K562 (cell line): Measurements from ENCODE around the gene ZNF197. TPM values are rescaled to one million over a fixed set of nuclear protein-coding genes. Genes with fewer than 3 reads are reported as not detected.

Experiments
- ADNP ChIP-seq: fragments of 200-800 bp; sonication (Bioruptor generic); IDR thresholded peaks from 2 replicates; pipeline ENCODE4 v1.6.1; 2016; ENCODE audit warnings: missing genetic modification characterization, missing compliant biosample characterization
- CHD7 ChIP-seq: fragments of 200-600 bp; sonication (generic); IDR thresholded peaks from one replicate; pipeline ENCODE4 v1.6.1; 2012; ENCODE audit warnings: mild to moderate bottlenecking, low read depth, low read length, inconsistent platforms
- COPS2 ChIP-seq: fragments of 450-650 bp; conservative IDR thresholded peaks from 2 replicates; pipeline ENCODE4 v1.6.1; 2016; ENCODE audit warnings: mild to moderate bottlenecking, moderate library complexity
- FOXK1 ChIP-seq: sonication (generic); formaldehyde crosslinking; IDR thresholded peaks from 2 replicates; pipeline ENCODE4 v1.8.0; 2022; ENCODE audit warnings: missing genetic modification reagents, mild to moderate bottlenecking, borderline replicate concordance
- GTF2E2 ChIP-seq: fragments of 200-800 bp; sonication (Bioruptor generic); IDR thresholded peaks from 2 replicates; pipeline ENCODE4 v1.6.1; 2016; ENCODE audit warnings: missing genetic modification characterization, missing compliant biosample characterization
- HNRNPLL ChIP-seq: fragments of 200-400 bp; formaldehyde crosslinking; IDR thresholded peaks from 2 replicates; pipeline ENCODE4 v1.6.1; 2017; ENCODE audit warnings: low read length, low read depth, mild to moderate bottlenecking; ENCODE audit not compliant: poor library complexity, severe bottlenecking
- KDM4B ChIP-seq, 2 experiments: fragments of 450-650 bp in 1 of 2; sonication (generic) in 1 of 2; IDR thresholded peaks; 2 replicates each; pipeline ENCODE4 v1.6.1; 2016 to 2017; ENCODE audit warnings: borderline replicate concordance in 2 of 2, antibody characterized with exemption in 1 of 2, low read depth in 1 of 2, mild to moderate bottlenecking in 1 of 2
- SNRNP70 ChIP-seq: fragments of 200-400 bp; formaldehyde crosslinking; optimal IDR thresholded peaks from 2 replicates; pipeline ENCODE3; 2017; ENCODE audit warnings: low read depth, low read length
- TCF3 ChIP-seq: sonication (generic); formaldehyde crosslinking; IDR thresholded peaks from 2 replicates; pipeline ENCODE4 v1.4.0; 2020; ENCODE audit warnings: mild to moderate bottlenecking, missing genetic modification reagents
- U2AF1 ChIP-seq: fragments of 200-400 bp; formaldehyde crosslinking; optimal IDR thresholded peaks from 2 replicates; pipeline ENCODE3; 2017; ENCODE audit warnings: mild to moderate bottlenecking, low read depth, low read length, moderate library complexity
- ZNF217 ChIP-seq: sonication (generic); formaldehyde crosslinking; IDR thresholded peaks from 2 replicates; pipeline ENCODE4 v1.8.0; 2022; ENCODE audit warnings: mild to moderate bottlenecking, missing genetic modification reagents
- ZNF512 ChIP-seq: IDR thresholded peaks from 2 replicates; pipeline ENCODE4 v1.6.1; 2016; ENCODE audit warnings: missing genetic modification characterization, missing compliant biosample characterization
- ZNF695 ChIP-seq: fragments of 450-650 bp; formaldehyde crosslinking; IDR thresholded peaks from 2 replicates; pipeline ENCODE4 v1.4.0; 2020; ENCODE audit warnings: mild to moderate bottlenecking, moderate library complexity
- ZNF79 ChIP-seq: fragments of 250-450 bp; sonication (Bioruptor Pico); IDR thresholded peaks from 2 replicates; pipeline ENCODE4 v1.4.0; 2020; ENCODE audit warnings: low read depth, mild to moderate bottlenecking, moderate library complexity
- polyA plus RNA-seq, 8 experiments: library from polyadenylated mRNA; depleted of rRNA in 4 of 8; stranded (reverse) in 5 of 8; unstranded in 3 of 8; fragments of >200 nt; fragmentation: Nextera tagmentation in 2 of 8; fragmentation: Illumina TruSeq in 1 of 8; extraction: Ambion mirVana in 2 of 8; extraction: Trizol in 1 of 8; gene quantifications; 2 replicates each; pipeline versions ENCODE4 v1.2.1 to v1.2.3, GENCODE V29; 2011 to 2014; ENCODE audit warnings: inconsistent platforms in 1 of 8, missing spikeins in 1 of 8
- total RNA-seq, 7 experiments: library from RNA; depleted of rRNA in 6 of 7; stranded (reverse); fragments of >200 nt in 6 of 7; fragmentation: Illumina TruSeq in 2 of 7; extraction: Trizol in 2 of 7; gene quantifications; 2 replicates each; pipeline versions ENCODE4 v1.2.1 to v1.2.3, GENCODE V29; 2011 to 2021; ENCODE audit warnings: low replicate concordance in 1 of 7

Gene ZNF197
- total and polyA plus RNA-seq, 9 of the 15 experiments (the other 6 are each of a cell fraction or from before 2014, with no cell fraction given): 3.5 to 19.1 (median 13.7) TPM

- no peak for TF ChIP-seq CHD7
- no peak for TF ChIP-seq U2AF1
- no peak for TF ChIP-seq ADNP (tag)
- no peak for TF ChIP-seq ZNF217
- TF ChIP-seq COPS2: no peak
- TF ChIP-seq FOXK1 (CRISPR knock-in tag): peak; percentile 63; the same call in 1 of the 2 replicates
- no peak for TF ChIP-seq ZNF512 (tag)
- TF ChIP-seq KDM4B (IDR thresholded peaks at IDR 0.05; ENCODE audit: borderline replicate concordance in 2 of 2, low read depth in 1 of 2): peak in 1 of 2 experiments; percentile 91; a peak in 1 of 4 replicates
- no peak for TF ChIP-seq ZNF695 (CRISPR knock-in tag)
- no peak for TF ChIP-seq HNRNPLL
- 0 out of 2 replicates have a peak, but pooled peaks have one; percentile 33 for TF ChIP-seq GTF2E2 (tag)
- TF ChIP-seq TCF3 (CRISPR knock-in tag): no peak
- no peak for TF ChIP-seq ZNF79 (CRISPR knock-in tag)
- TF ChIP-seq SNRNP70: no peak
Measured at GRCh38 chr3:44648564-44649229, 23.9 kb downstream of the ZNF197 start, which contains the start of gene ZNF35 (continued).
